Fibroblast of the conjunctiva (primary cell): ENCODE data around the gene NELFE.
"Not testable (repeated sequence)": the region's sequence is repeated elsewhere in the genome, so short reads cannot be mapped to it uniquely, and the experiment has no call there.

Experiments used
- DNase-seq: peaks from one replicate; pipeline ENCODE4 v3.0.0-alpha.2; 2010; ENCODE audit warnings: low read depth

The NELFE gene

GRCh38 chr6:31948753-31949413, 9.9 kb downstream of the NELFE start:
- DNase-seq = peak; percentile 27

- no peak for DNase-seq
Observed at GRCh38 chr6:31948306-31948705, 10.5 kb downstream of the NELFE start.

GRCh38 chr6:31947864-31948263, 10.9 kb downstream of the NELFE start:
- no peak for DNase-seq

GRCh38 chr6:31947070-31947675, 11.6 kb downstream of the NELFE start:
- no peak for DNase-seq

- DNase-seq = no peak
Observed at GRCh38 chr6:31946370-31946885, 12.3 kb downstream of the NELFE start.

GRCh38 chr6:31945507-31946369, 13.0 kb downstream of the NELFE start, which contains the start of gene CFB:
TSS of gene CFB (plus strand) at chr6:31946095. CDS start at chr6:31946222, 127 bp downstream.
- peak; percentile 84 for DNase-seq

GRCh38 chr6:31945154-31945506, 13.6 kb downstream of the NELFE start:
- DNase-seq = no peak

GRCh38 chr6:31943742-31944141, 15.0 kb downstream of the NELFE start:
- no peak for DNase-seq

GRCh38 chr6:31940256-31940664, 18.5 kb downstream of the NELFE start:
- no peak for DNase-seq

GRCh38 chr6:31935823-31936222, 22.9 kb downstream of the NELFE start:
- DNase-seq = no peak

GRCh38 chr6:31935021-31935420, 23.8 kb downstream of the NELFE start:
- DNase-seq = no peak

GRCh38 chr6:31933537-31933936, 25.2 kb downstream of the NELFE start:
- DNase-seq = no peak

GRCh38 chr6:31932137-31932536, 26.6 kb downstream of the NELFE start:
- not testable (repeated sequence) for DNase-seq

- DNase-seq = no peak
Observed at GRCh38 chr6:31930962-31931361, 27.8 kb downstream of the NELFE start.

- no peak for DNase-seq
Observed at GRCh38 chr6:31928672-31928939, 30.2 kb downstream of the NELFE start.

- DNase-seq = no peak
Observed at GRCh38 chr6:31927863-31928671, 30.7 kb downstream of the NELFE start.

GRCh38 chr6:31927242-31927862, 31.4 kb downstream of the NELFE start, which contains the start of gene C2:
TSS of gene C2 (plus strand) at chr6:31927717. CDS start at chr6:31927753, 36 bp downstream.
- no peak for DNase-seq

GRCh38 chr6:31922942-31923341, 35.8 kb downstream of the NELFE start:
- no peak for DNase-seq

- no peak for DNase-seq
Observed at GRCh38 chr6:31920811-31921210, 38.0 kb downstream of the NELFE start.

GRCh38 chr6:31919624-31920303, 39.0 kb downstream of the NELFE start:
- DNase-seq = no peak
